SK-N-SH treated with all-trans-retinoic acid at 6 μM for 48 hours (cell line): ENCODE results near the gene NOA1.
A peak's percentile ranks its signal among the peaks of the same experiment; 100 is the strongest.
"Not testable (repeated sequence)": the region's sequence is repeated elsewhere in the genome, so short reads cannot be mapped to it uniquely, and the experiment has no call there.

ENCODE experiments used
- ATAC-seq: fragments of 200-7000 bp; cut with Tn5 transposase; 3 replicates; pipeline ENCODE4 v1.9.1; 2020; ENCODE audit warnings: mild to moderate bottlenecking, moderate library complexity
- ARNTL ChIP-seq: fragments of 450-650 bp; formaldehyde crosslinking; IDR thresholded peaks from 2 replicates; pipeline ENCODE4 v1.5.0; 2020; ENCODE audit warnings: low read depth, mild to moderate bottlenecking, moderate library complexity, borderline replicate concordance
- BACH2 ChIP-seq: fragments of 250-450 bp; sonication (Bioruptor Pico); IDR thresholded peaks from 2 replicates; pipeline ENCODE4 v1.9.0; 2021; ENCODE audit warnings: mild to moderate bottlenecking, borderline replicate concordance
- ESRRG ChIP-seq: fragments of 250-450 bp; sonication (Bioruptor Pico); IDR thresholded peaks from 2 replicates; pipeline ENCODE4 v1.6.1; 2021; ENCODE audit warnings: mild to moderate bottlenecking
- GLIS3 ChIP-seq: fragments of 250-450 bp; sonication (Bioruptor Pico); IDR thresholded peaks from 2 replicates; pipeline ENCODE4 v1.5.0; 2020; ENCODE audit warnings: mild to moderate bottlenecking, moderate library complexity
- ISL1 ChIP-seq: fragments of 250-450 bp; sonication (Bioruptor Pico); IDR thresholded peaks from 2 replicates; pipeline ENCODE4 v2.1.2; 2022; ENCODE audit warnings: mild to moderate bottlenecking, moderate library complexity
- OSR1 ChIP-seq: fragments of 250-450 bp; sonication (Bioruptor Pico); IDR thresholded peaks from 2 replicates; pipeline ENCODE4 v1.8.0; 2022; ENCODE audit warnings: moderate library complexity, mild to moderate bottlenecking, inconsistent platforms
- RARB ChIP-seq: fragments of 250-450 bp; sonication (Bioruptor Pico); IDR thresholded peaks from 2 replicates; pipeline ENCODE4 v1.8.0; 2021; ENCODE audit warnings: mild to moderate bottlenecking, moderate library complexity
- SNAI2 ChIP-seq: fragments of 250-450 bp; sonication (Bioruptor Pico); IDR thresholded peaks from 2 replicates; pipeline ENCODE4 v1.5.0; 2020; ENCODE audit warnings: mild to moderate bottlenecking, moderate library complexity
- TCF4 ChIP-seq: fragments of 250-450 bp; sonication (Bioruptor Pico); IDR thresholded peaks from 2 replicates; pipeline ENCODE4 v1.8.0; 2021; ENCODE audit warnings: mild to moderate bottlenecking, moderate library complexity, borderline replicate concordance
- TOX ChIP-seq: fragments of 250-450 bp; sonication (Bioruptor Pico); IDR thresholded peaks from 2 replicates; pipeline ENCODE4 v1.8.0; 2021; ENCODE audit warnings: mild to moderate bottlenecking, moderate library complexity, borderline replicate concordance
- ZC3H10 ChIP-seq: fragments of 250-450 bp; sonication (Bioruptor Pico); IDR thresholded peaks from 2 replicates; pipeline ENCODE4 v1.5.1; 2021; ENCODE audit warnings: mild to moderate bottlenecking, moderate library complexity
- ZFP3 ChIP-seq: fragments of 250-450 bp; sonication (Bioruptor Pico); IDR thresholded peaks from 2 replicates; pipeline ENCODE4 v1.5.0; 2020; ENCODE audit warnings: mild to moderate bottlenecking, moderate library complexity
- ZFP30 ChIP-seq: fragments of 450-650 bp; formaldehyde crosslinking; IDR thresholded peaks from 2 replicates; pipeline ENCODE4 v1.5.0; 2022; ENCODE audit warnings: mild to moderate bottlenecking, moderate library complexity
- ZNF565 ChIP-seq: fragments of 450-650 bp; formaldehyde crosslinking; conservative IDR thresholded peaks from 2 replicates; pipeline ENCODE4 v1.5.0; 2020; ENCODE audit warnings: low read depth, mild to moderate bottlenecking, moderate library complexity
- ZNF70 ChIP-seq: fragments of 450-650 bp; formaldehyde crosslinking; IDR thresholded peaks from 2 replicates; pipeline ENCODE4 v1.5.0; 2020; ENCODE audit warnings: mild to moderate bottlenecking, moderate library complexity
- TF ChIP-seq, protein P1 (sequence below): fragments of 250-450 bp; sonication (Bioruptor Pico); IDR thresholded peaks from 2 replicates; pipeline ENCODE4 v1.8.0; 2021; ENCODE audit warnings: low read depth, mild to moderate bottlenecking, moderate library complexity, borderline replicate concordance
- TF ChIP-seq, protein P2 (sequence below): fragments of 250-450 bp; sonication (Bioruptor Pico); IDR thresholded peaks from 2 replicates; pipeline ENCODE4 v1.5.1; 2021; ENCODE audit warnings: mild to moderate bottlenecking, moderate library complexity
- TF ChIP-seq, protein P3 (sequence below): fragments of 250-450 bp; sonication (Bioruptor Pico); IDR thresholded peaks from 2 replicates; pipeline ENCODE4 v1.5.1; 2020; ENCODE audit warnings: low read depth, mild to moderate bottlenecking, moderate library complexity
- TF ChIP-seq, protein P4 (sequence below): fragments of 250-450 bp; sonication (Bioruptor Pico); IDR thresholded peaks from 2 replicates; pipeline ENCODE4 v1.5.0; 2020; ENCODE audit warnings: mild to moderate bottlenecking, moderate library complexity
- TF ChIP-seq, protein P5 (sequence below): fragments of 250-450 bp; sonication (Bioruptor Pico); IDR thresholded peaks from 2 replicates; pipeline ENCODE4 v1.8.0; 2020; ENCODE audit warnings: mild to moderate bottlenecking, moderate library complexity, borderline replicate concordance

NOA1 gene

DNA sequence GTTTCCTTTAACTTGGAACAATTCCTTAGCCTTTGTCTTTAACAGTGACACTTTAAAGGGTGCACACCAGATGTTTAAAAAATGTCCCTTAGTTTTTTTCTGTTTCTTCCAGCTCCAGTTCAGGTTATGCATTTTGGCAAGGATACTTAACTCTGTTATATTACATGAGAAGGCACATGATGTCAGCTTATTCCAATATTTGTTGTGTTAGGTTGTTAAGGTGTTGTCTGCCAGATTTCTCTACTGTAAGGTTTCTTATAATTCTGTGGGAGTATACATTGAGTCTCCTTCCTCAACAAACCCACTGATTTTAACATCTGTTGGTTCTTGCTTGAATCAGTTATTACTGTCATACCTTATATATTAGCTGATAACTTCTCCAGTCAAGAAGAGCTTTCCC lies 36.4 kb downstream of the NOA1 start:
- TF ChIP-seq TOX (CRISPR knock-in tag): no peak
- TF ChIP-seq TCF4 (CRISPR knock-in tag): no peak
- TF ChIP-seq, protein P1, sequence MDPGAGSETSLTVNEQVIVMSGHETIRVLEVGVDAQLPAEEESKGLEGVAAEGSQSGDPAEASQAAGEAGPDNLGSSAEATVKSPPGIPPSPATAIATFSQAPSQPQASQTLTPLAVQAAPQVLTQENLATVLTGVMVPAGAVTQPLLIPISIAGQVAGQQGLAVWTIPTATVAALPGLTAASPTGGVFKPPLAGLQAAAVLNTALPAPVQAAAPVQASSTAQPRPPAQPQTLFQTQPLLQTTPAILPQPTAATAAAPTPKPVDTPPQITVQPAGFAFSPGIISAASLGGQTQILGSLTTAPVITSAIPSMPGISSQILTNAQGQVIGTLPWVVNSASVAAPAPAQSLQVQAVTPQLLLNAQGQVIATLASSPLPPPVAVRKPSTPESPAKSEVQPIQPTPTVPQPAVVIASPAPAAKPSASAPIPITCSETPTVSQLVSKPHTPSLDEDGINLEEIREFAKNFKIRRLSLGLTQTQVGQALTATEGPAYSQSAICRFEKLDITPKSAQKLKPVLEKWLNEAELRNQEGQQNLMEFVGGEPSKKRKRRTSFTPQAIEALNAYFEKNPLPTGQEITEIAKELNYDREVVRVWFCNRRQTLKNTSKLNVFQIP (CRISPR knock-in tag): no peak
- no peak for TF ChIP-seq ARNTL (CRISPR knock-in tag)
- no peak for TF ChIP-seq ZC3H10 (CRISPR knock-in tag)
- no peak for TF ChIP-seq ISL1 (CRISPR knock-in tag)
- no peak for TF ChIP-seq RARB (CRISPR knock-in tag)
- TF ChIP-seq, protein P2, sequence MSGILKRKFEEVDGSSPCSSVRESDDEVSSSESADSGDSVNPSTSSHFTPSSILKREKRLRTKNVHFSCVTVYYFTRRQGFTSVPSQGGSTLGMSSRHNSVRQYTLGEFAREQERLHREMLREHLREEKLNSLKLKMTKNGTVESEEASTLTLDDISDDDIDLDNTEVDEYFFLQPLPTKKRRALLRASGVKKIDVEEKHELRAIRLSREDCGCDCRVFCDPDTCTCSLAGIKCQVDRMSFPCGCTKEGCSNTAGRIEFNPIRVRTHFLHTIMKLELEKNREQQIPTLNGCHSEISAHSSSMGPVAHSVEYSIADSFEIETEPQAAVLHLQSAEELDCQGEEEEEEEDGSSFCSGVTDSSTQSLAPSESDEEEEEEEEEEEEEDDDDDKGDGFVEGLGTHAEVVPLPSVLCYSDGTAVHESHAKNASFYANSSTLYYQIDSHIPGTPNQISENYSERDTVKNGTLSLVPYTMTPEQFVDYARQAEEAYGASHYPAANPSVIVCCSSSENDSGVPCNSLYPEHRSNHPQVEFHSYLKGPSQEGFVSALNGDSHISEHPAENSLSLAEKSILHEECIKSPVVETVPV (CRISPR knock-in tag): no peak
- TF ChIP-seq ZFP30: no peak
- TF ChIP-seq GLIS3 (CRISPR knock-in tag): no peak
- TF ChIP-seq ZNF565 (CRISPR knock-in tag): no peak
- TF ChIP-seq, protein P3, sequence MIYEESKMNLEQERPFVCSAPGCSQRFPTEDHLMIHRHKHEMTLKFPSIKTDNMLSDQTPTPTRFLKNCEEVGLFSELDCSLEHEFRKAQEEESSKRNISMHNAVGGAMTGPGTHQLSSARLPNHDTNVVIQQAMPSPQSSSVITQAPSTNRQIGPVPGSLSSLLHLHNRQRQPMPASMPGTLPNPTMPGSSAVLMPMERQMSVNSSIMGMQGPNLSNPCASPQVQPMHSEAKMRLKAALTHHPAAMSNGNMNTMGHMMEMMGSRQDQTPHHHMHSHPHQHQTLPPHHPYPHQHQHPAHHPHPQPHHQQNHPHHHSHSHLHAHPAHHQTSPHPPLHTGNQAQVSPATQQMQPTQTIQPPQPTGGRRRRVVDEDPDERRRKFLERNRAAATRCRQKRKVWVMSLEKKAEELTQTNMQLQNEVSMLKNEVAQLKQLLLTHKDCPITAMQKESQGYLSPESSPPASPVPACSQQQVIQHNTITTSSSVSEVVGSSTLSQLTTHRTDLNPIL (CRISPR knock-in tag): no peak
- no peak for TF ChIP-seq ZFP3 (CRISPR knock-in tag)
- TF ChIP-seq BACH2 (CRISPR knock-in tag): no peak
- no peak for TF ChIP-seq ESRRG (CRISPR knock-in tag)
- no peak for TF ChIP-seq SNAI2 (CRISPR knock-in tag)
- TF ChIP-seq, protein P4, sequence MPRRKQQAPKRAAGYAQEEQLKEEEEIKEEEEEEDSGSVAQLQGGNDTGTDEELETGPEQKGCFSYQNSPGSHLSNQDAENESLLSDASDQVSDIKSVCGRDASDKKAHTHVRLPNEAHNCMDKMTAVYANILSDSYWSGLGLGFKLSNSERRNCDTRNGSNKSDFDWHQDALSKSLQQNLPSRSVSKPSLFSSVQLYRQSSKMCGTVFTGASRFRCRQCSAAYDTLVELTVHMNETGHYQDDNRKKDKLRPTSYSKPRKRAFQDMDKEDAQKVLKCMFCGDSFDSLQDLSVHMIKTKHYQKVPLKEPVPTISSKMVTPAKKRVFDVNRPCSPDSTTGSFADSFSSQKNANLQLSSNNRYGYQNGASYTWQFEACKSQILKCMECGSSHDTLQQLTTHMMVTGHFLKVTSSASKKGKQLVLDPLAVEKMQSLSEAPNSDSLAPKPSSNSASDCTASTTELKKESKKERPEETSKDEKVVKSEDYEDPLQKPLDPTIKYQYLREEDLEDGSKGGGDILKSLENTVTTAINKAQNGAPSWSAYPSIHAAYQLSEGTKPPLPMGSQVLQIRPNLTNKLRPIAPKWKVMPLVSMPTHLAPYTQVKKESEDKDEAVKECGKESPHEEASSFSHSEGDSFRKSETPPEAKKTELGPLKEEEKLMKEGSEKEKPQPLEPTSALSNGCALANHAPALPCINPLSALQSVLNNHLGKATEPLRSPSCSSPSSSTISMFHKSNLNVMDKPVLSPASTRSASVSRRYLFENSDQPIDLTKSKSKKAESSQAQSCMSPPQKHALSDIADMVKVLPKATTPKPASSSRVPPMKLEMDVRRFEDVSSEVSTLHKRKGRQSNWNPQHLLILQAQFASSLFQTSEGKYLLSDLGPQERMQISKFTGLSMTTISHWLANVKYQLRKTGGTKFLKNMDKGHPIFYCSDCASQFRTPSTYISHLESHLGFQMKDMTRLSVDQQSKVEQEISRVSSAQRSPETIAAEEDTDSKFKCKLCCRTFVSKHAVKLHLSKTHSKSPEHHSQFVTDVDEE (CRISPR knock-in tag): no peak
- ATAC-seq: no peak

DNA sequence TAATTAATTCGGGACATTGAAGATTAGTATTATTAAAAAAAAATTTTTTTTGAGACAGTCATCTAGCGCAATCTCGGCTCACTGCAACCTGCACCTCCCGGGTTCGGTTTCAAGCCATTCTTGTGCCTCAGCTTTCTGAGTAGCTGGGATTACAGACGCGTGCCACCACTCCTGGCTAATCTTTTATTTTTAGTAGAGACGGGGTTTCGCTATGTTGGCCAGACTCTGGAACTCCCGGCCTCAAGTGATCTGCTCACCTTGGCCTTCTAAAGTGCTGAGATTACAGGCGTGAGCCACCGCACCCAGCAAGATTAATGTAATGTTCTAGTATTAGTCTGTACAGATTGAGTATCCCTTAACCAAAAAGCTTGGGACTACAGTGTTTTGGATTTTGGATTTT lies 37.0 kb downstream of the NOA1 start:
- TF ChIP-seq ESRRG (CRISPR knock-in tag): no peak
- TF ChIP-seq, protein P2 (CRISPR knock-in tag): no peak
- ATAC-seq: no peak

DNA sequence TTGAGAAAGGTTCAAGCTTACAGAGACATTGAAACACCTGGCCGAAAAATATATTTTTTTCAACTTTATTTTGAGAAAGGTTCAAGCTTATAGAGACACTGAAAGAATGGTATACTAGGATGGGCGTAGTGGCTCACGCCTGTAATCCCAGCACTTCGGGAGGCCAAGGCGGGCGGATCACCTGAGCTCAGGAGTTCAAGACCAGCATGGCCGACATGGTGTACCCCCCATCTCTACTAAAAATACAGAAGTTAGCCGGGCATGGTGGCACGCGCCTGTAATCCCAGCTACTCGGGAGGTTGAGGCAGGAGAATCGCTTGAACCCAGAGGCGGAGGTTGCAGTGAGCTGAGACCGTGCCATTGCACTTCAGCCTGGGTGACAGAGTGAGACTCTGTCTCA lies 37.6 kb downstream of the NOA1 start:
- ATAC-seq: not testable (repeated sequence)

DNA sequence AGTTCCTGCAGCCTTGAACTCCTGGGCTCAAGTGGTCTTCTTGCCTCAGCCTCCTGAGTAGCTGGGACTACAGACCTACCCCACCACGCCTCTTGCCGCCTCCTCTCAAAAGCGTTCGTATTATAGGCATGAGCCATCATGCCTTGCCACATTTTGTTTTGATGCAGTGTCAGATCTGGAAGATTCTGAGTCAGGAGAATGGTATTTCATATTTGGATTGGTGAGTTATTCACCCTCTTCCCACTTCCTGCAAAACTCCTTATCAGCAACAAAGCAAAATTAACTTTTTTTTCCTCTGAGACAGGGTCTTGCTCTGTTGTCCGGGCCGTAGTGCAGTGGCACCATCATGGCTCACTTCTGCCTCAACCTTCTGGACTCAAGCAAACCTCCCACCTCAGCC lies 40.1 kb downstream of the NOA1 start:
- TF ChIP-seq OSR1 (CRISPR knock-in tag) (no peak), ZFP3 (CRISPR knock-in tag) (peak; percentile 94)
- ATAC-seq: peak; percentile 74

DNA sequence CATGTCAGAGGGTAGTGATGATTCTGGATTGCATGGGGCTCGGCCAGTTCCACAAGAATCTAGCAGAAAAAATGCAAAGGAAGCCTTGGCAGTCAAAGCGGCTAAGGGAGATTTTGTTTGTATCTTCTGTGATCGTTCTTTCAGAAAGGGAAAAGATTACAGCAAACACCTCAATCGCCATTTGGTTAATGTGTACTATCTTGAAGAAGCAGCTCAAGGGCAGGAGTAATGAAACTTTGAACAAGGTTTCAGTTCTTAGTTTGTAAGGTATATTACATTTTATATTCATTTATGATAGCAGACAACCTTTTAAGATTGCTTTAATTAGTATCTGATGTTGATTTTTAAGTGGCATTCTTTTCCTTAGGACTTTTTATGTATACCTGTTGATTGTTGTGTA lies 45.5 kb downstream of the NOA1 start:
- no peak for ATAC-seq
- TF ChIP-seq, protein P4 (CRISPR knock-in tag): no peak
- TF ChIP-seq, protein P5, sequence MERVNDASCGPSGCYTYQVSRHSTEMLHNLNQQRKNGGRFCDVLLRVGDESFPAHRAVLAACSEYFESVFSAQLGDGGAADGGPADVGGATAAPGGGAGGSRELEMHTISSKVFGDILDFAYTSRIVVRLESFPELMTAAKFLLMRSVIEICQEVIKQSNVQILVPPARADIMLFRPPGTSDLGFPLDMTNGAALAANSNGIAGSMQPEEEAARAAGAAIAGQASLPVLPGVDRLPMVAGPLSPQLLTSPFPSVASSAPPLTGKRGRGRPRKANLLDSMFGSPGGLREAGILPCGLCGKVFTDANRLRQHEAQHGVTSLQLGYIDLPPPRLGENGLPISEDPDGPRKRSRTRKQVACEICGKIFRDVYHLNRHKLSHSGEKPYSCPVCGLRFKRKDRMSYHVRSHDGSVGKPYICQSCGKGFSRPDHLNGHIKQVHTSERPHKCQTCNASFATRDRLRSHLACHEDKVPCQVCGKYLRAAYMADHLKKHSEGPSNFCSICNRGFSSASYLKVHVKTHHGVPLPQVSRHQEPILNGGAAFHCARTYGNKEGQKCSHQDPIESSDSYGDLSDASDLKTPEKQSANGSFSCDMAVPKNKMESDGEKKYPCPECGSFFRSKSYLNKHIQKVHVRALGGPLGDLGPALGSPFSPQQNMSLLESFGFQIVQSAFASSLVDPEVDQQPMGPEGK: no peak
- TF ChIP-seq, protein P3 (CRISPR knock-in tag): no peak
- no peak for TF ChIP-seq TCF4 (CRISPR knock-in tag)
- no peak for TF ChIP-seq ZNF70 (CRISPR knock-in tag)
- TF ChIP-seq BACH2 (CRISPR knock-in tag): no peak
